ENCODE results near the gene TMEM200C.

TMEM200C gene

DNA sequence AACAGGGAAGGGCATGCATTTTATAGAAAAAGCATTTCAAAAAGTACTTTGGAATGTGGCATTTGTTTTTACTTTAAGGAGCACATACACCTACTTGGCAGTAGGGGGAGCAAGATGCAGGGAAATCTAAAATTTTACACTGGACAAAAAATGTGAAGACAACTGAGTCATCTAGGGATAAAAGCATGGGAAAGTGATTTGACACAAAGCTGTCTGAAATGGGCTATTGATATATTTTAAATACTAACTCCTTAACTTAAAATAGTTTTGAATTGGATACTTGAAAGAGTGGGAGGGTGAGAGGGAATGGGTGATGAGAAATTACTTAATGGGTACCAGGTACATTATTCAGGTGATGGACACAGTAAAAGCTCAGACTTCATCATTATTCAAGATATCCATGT is 15.8 kb downstream of the TMEM200C start:
- no peak overlapping the region for H4K8ac ChIP-seq (ENCODE audit: low read depth, low read length)
- H3K27me3 ChIP-seq (ENCODE audit: insufficient read depth, low read length, poor library complexity): no peaks in the 10 kb centered on the region
- no peak overlapping the region for H3K4ac ChIP-seq (ENCODE audit: low read depth, low read length)
- no peaks in the 10 kb centered on the region for H3K79me2 ChIP-seq (ENCODE audit: control insufficient read depth, insufficient read depth, low read length)
- H3K18ac ChIP-seq (ENCODE audit: low read length): no peak overlapping the region
- no peaks in the 10 kb centered on the region for H3K36me3 ChIP-seq (ENCODE audit: control insufficient read depth, insufficient read depth, low read length)
- H3K4me1 ChIP-seq (ENCODE audit: control insufficient read depth, low read depth, low read length): no peaks in the 10 kb centered on the region
- H3K4me2 ChIP-seq (ENCODE audit: low read length): no peak overlapping the region
- peak; percentile 26 for DNase-seq
- no peak overlapping the region for H3K27ac ChIP-seq (ENCODE audit: low read depth, low read length)
- H3K4me3 ChIP-seq (ENCODE audit: low read length): no peak overlapping the region
- H3K9ac ChIP-seq (ENCODE audit: low read length): no peak overlapping the region
- H2AK5ac ChIP-seq (ENCODE audit: low read length): no peak overlapping the region
- no peak overlapping the region for H4K5ac ChIP-seq (ENCODE audit: low read length)
- no peak overlapping the region for H3K56ac ChIP-seq (ENCODE audit: low read length)
- no peak overlapping the region for H2BK5ac ChIP-seq (ENCODE audit: low read length)
- H3K79me1 ChIP-seq (ENCODE audit: low read length): no peaks in the 10 kb centered on the region
- H3K23ac ChIP-seq (ENCODE audit: low read length): no peak overlapping the region
- no peak overlapping the region for H2BK15ac ChIP-seq (replicated peaks; ENCODE audit: low read depth)
- H2BK120ac ChIP-seq (ENCODE audit: low read depth, low read length): no peak overlapping the region

DNA sequence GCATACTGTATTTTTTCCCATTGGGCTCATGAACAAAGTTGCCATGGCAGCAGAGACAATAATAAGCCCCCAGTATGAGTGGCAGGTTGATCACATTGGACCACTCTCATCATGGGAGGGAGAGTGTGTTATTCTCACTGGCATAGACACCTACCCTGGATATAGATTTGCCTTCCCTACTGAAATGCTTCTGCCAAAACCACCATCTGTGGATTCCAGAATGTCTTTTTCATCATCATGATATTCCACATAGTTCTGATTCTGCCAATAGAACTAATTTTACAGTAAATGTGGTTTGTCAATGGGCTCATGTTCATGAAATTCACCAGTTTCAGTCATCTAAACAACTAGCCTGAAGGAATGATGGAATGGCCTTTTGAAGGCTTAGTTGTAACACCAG is 18.4 kb downstream of the TMEM200C start:
- Histone ChIP-seq H3K79me2 (ENCODE audit: control insufficient read depth, insufficient read depth, low read length) (no peaks in the 10 kb centered on the region), H3K9ac (ENCODE audit: low read length) (no peak overlapping the region), H3K36me3 (ENCODE audit: control insufficient read depth, insufficient read depth, low read length) (no peaks in the 10 kb centered on the region), H3K27ac (ENCODE audit: low read depth, low read length) (no peak overlapping the region), H4K8ac (ENCODE audit: low read depth, low read length) (no peak overlapping the region), H3K4ac (ENCODE audit: low read depth, low read length) (no peak overlapping the region), H3K4me3 (ENCODE audit: low read length) (no peak overlapping the region), H2AK5ac (ENCODE audit: low read length) (no peak overlapping the region), H2BK15ac (replicated peaks; ENCODE audit: low read depth) (no peak overlapping the region), H3K27me3 (ENCODE audit: insufficient read depth, low read length, poor library complexity) (no peaks in the 10 kb centered on the region), H3K23ac (ENCODE audit: low read length) (no peak overlapping the region), H3K56ac (ENCODE audit: low read length) (no peak overlapping the region), H3K4me1 (ENCODE audit: control insufficient read depth, low read depth, low read length) (no peaks in the 10 kb centered on the region), H4K5ac (ENCODE audit: low read length) (no peak overlapping the region), H3K4me2 (ENCODE audit: low read length) (no peak overlapping the region), H2BK120ac (ENCODE audit: low read depth, low read length) (no peak overlapping the region), H3K79me1 (ENCODE audit: low read length) (no peaks in the 10 kb centered on the region), H2BK5ac (ENCODE audit: low read length) (no peak overlapping the region), H3K18ac (ENCODE audit: low read length) (no peak overlapping the region)
- DNase-seq: no peak

DNA sequence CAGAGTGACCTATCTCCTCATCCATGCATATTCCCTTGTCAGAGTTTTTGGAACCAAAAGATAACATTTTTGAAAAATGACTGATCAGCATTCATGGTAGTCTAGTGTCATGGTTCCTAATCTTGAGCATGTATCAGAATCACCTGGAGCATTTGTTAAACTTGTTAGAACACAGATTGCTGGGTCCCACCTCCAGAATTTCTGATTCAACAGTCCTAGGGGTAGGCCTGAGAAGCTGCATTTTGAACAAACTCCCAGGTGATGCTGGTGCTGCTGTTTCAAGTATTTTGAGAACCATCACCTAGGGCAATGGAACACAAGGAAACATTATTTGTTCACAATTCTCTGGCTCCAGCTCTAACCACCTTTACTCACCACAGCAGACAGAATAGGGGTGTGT is 21.0 kb downstream of the TMEM200C start:
- H3K4ac ChIP-seq (ENCODE audit: low read depth, low read length): no peak overlapping the region
- no peak overlapping the region for H2BK5ac ChIP-seq (ENCODE audit: low read length)
- H3K27ac ChIP-seq (ENCODE audit: low read depth, low read length): no peak overlapping the region
- no peak overlapping the region for H3K4me2 ChIP-seq (ENCODE audit: low read length)
- H3K27me3 ChIP-seq (ENCODE audit: insufficient read depth, low read length, poor library complexity): no peaks in the 10 kb centered on the region
- H2AK5ac ChIP-seq (ENCODE audit: low read length): no peak overlapping the region
- H3K36me3 ChIP-seq (ENCODE audit: control insufficient read depth, insufficient read depth, low read length): no peaks in the 10 kb centered on the region
- no peak overlapping the region for H3K4me3 ChIP-seq (ENCODE audit: low read length)
- no peaks in the 10 kb centered on the region for H3K4me1 ChIP-seq (ENCODE audit: control insufficient read depth, low read depth, low read length)
- H3K9ac ChIP-seq (ENCODE audit: low read length): no peak overlapping the region
- no peaks in the 10 kb centered on the region for H3K79me1 ChIP-seq (ENCODE audit: low read length)
- no peak overlapping the region for H2BK15ac ChIP-seq (replicated peaks; ENCODE audit: low read depth)
- H2BK120ac ChIP-seq (ENCODE audit: low read depth, low read length): no peak overlapping the region
- H3K56ac ChIP-seq (ENCODE audit: low read length): no peak overlapping the region
- H3K79me2 ChIP-seq (ENCODE audit: control insufficient read depth, insufficient read depth, low read length): no peaks in the 10 kb centered on the region
- no peak overlapping the region for H4K8ac ChIP-seq (ENCODE audit: low read depth, low read length)
- H3K23ac ChIP-seq (ENCODE audit: low read length): no peak overlapping the region
- no peak overlapping the region for H4K5ac ChIP-seq (ENCODE audit: low read length)
- H3K18ac ChIP-seq (ENCODE audit: low read length): no peak overlapping the region
- DNase-seq: no peak

DNA sequence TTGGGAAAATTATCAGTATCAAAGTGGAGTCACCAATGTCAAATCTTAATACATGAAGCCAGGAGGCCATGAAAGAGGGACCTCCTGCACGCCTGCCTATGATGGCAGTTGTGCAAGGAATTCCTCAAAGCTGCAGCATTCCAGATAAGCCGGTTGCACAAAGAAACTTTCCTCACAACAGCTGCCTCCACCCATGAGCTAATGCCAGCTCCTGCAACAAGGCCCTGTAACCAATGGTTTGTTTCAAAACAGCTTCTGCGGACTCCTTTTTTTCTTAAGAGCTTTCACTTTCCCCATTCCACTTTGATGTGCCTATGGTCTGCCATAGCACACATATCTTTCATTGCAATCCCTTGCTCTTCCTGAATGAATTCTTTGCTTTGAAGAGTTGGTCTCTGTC is 22.4 kb downstream of the TMEM200C start:
- WGBS (ENCODE audit: extremely low coverage, insufficient coverage, low lambda C conversion rate): no CpG with 5 or more reads among the region's 3 CpGs
- Histone ChIP-seq H3K4me3 (ENCODE audit: low read length) (no peak overlapping the region), H3K23ac (ENCODE audit: low read length) (no peak overlapping the region), H4K8ac (ENCODE audit: low read depth, low read length) (no peak overlapping the region), H3K36me3 (ENCODE audit: control insufficient read depth, insufficient read depth, low read length) (no peaks in the 10 kb centered on the region), H3K4me1 (ENCODE audit: control insufficient read depth, low read depth, low read length) (no peaks in the 10 kb centered on the region), H2BK120ac (ENCODE audit: low read depth, low read length) (no peak overlapping the region), H3K9ac (ENCODE audit: low read length) (no peak overlapping the region), H2AK5ac (ENCODE audit: low read length) (no peak overlapping the region), H3K56ac (ENCODE audit: low read length) (no peak overlapping the region), H3K4me2 (ENCODE audit: low read length) (no peak overlapping the region), H4K5ac (ENCODE audit: low read length) (no peak overlapping the region), H2BK5ac (ENCODE audit: low read length) (no peak overlapping the region), H3K27me3 (ENCODE audit: insufficient read depth, low read length, poor library complexity) (no peaks in the 10 kb centered on the region), H3K18ac (ENCODE audit: low read length) (no peak overlapping the region), H3K79me2 (ENCODE audit: control insufficient read depth, insufficient read depth, low read length) (no peaks in the 10 kb centered on the region), H3K4ac (ENCODE audit: low read depth, low read length) (no peak overlapping the region), H2BK15ac (replicated peaks; ENCODE audit: low read depth) (no peak overlapping the region), H3K79me1 (ENCODE audit: low read length) (no peaks in the 10 kb centered on the region), H3K27ac (ENCODE audit: low read depth, low read length) (no peak overlapping the region)
- DNase-seq: no peak

DNA sequence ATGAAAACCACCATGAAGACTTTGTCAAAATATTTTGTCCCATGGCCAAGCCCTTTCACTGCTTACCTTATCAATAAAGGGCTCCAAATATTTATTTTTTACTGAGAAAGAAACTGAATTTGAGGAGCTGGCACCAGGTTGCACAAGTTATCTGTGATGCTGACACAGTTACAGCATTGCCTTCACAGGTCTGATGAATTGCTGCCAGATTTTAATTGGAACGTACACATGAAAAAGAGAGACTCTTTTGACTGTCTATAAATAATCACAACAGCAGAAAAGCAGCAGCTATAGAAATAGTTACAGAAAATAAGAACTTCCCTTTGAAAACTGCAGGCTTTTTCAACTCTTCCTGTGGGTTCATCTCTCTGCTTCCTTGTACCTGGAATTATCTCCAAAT is 23.9 kb downstream of the TMEM200C start:
- no peak overlapping the region for H3K4me2 ChIP-seq (ENCODE audit: low read length)
- H3K4me1 ChIP-seq (ENCODE audit: control insufficient read depth, low read depth, low read length): no peaks in the 10 kb centered on the region
- H4K8ac ChIP-seq (ENCODE audit: low read depth, low read length): no peak overlapping the region
- no peak overlapping the region for H4K5ac ChIP-seq (ENCODE audit: low read length)
- DNase-seq: no peak
- H2BK120ac ChIP-seq (ENCODE audit: low read depth, low read length): no peak overlapping the region
- no peak overlapping the region for H3K9ac ChIP-seq (ENCODE audit: low read length)
- no CpG with 5 or more reads among the region's 1 CpG for WGBS (ENCODE audit: extremely low coverage, insufficient coverage, low lambda C conversion rate)
- no peak overlapping the region for H2AK5ac ChIP-seq (ENCODE audit: low read length)
- H3K27ac ChIP-seq (ENCODE audit: low read depth, low read length): no peak overlapping the region
- no peaks in the 10 kb centered on the region for H3K79me2 ChIP-seq (ENCODE audit: control insufficient read depth, insufficient read depth, low read length)
- no peak overlapping the region for H3K4ac ChIP-seq (ENCODE audit: low read depth, low read length)
- H3K4me3 ChIP-seq (ENCODE audit: low read length): no peak overlapping the region
- H3K27me3 ChIP-seq (ENCODE audit: insufficient read depth, low read length, poor library complexity): no peaks in the 10 kb centered on the region
- no peak overlapping the region for H3K23ac ChIP-seq (ENCODE audit: low read length)
- H2BK5ac ChIP-seq (ENCODE audit: low read length): no peak overlapping the region
- no peak overlapping the region for H3K18ac ChIP-seq (ENCODE audit: low read length)
- no peaks in the 10 kb centered on the region for H3K36me3 ChIP-seq (ENCODE audit: control insufficient read depth, insufficient read depth, low read length)
- H3K56ac ChIP-seq (ENCODE audit: low read length): no peak overlapping the region
- H2BK15ac ChIP-seq (replicated peaks; ENCODE audit: low read depth): no peak overlapping the region
- no peaks in the 10 kb centered on the region for H3K79me1 ChIP-seq (ENCODE audit: low read length)

DNA sequence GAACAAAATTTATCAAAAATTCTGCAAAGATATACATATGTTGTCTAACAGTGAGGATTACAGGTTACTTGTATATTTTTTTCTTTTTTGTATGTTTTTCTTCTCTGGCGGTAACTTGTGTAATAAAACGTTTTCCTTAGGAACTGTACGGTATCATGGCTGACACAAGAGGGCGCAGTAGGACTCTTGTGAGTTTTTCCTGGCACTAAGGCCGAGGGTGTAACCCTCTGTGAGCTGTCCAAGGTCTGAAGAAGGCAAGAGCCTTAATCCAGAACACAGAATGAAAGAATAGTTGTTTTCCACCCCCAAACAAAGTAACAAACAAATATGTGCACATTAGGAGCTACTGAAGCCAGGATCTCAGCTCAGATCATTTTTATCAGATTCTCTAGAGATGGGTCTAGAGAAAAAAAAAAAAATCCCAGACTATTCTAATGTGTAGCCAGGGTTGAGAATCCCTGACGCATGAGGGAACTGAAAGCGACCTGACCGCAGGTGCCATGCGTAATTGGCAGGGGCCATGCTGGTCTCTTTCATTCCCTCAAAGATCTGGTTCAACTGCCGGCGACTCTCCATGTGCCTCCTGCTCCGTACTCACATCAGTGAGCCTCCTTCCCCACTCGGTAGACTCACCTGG is 27.0 kb downstream of the TMEM200C start:
- Histone ChIP-seq H3K27ac (ENCODE audit: low read depth, low read length) (no peak overlapping the region), H3K18ac (ENCODE audit: low read length) (no peak overlapping the region), H3K9ac (ENCODE audit: low read length) (no peak overlapping the region), H2BK120ac (ENCODE audit: low read depth, low read length) (no peak overlapping the region), H3K79me2 (ENCODE audit: control insufficient read depth, insufficient read depth, low read length) (no peaks in the 10 kb centered on the region), H3K4me2 (ENCODE audit: low read length) (no peak overlapping the region), H2AK5ac (ENCODE audit: low read length) (no peak overlapping the region), H3K27me3 (ENCODE audit: insufficient read depth, low read length, poor library complexity) (no peaks in the 10 kb centered on the region), H2BK15ac (replicated peaks; ENCODE audit: low read depth) (no peak overlapping the region), H2BK5ac (ENCODE audit: low read length) (no peak overlapping the region), H3K79me1 (ENCODE audit: low read length) (no peaks in the 10 kb centered on the region), H3K4ac (ENCODE audit: low read depth, low read length) (no peak overlapping the region), H3K4me1 (ENCODE audit: control insufficient read depth, low read depth, low read length) (no peaks in the 10 kb centered on the region), H3K56ac (ENCODE audit: low read length) (no peak overlapping the region), H3K36me3 (ENCODE audit: control insufficient read depth, insufficient read depth, low read length) (no peaks in the 10 kb centered on the region), H3K4me3 (ENCODE audit: low read length) (no peak overlapping the region), H3K23ac (ENCODE audit: low read length) (no peak overlapping the region), H4K8ac (ENCODE audit: low read depth, low read length) (no peak overlapping the region), H4K5ac (ENCODE audit: low read length) (no peak overlapping the region)
- DNase-seq: peak; percentile 90
- no CpG with 5 or more reads among the region's 13 CpGs for WGBS (ENCODE audit: extremely low coverage, insufficient coverage, low lambda C conversion rate)
